GM12878 (cell line): Measurements from ENCODE around the gene POLE3. TPM values are rescaled to one million over a fixed set of nuclear protein-coding genes. Genes with fewer than 3 reads are reported as not detected.

Source experiments
- ATAC-seq: fragments of 200-7000 bp; cut with Tn5 transposase; 3 replicates; pipeline ENCODE4 v1.9.1; 2020; ENCODE audit warnings: mild to moderate bottlenecking, moderate library complexity
- BruUV-seq: library from RNA; stranded (reverse); fragments of 400-500 nt; replicated peaks from 2 replicates; lab custom pipeline; 2021; lab: Mats Ljungman, UMichigan
- CTCF ChIA-PET: fragments of 300-600 bp; sonication (Branson Sonifier 250); formaldehyde crosslinking; extraction: SDS; loops from one replicate; lab custom pipeline; 2021; ENCODE audit warnings: inconsistent platforms; lab: Yijun Ruan, JAX
- POLR2A ChIA-PET: fragments of 350-600 bp; formaldehyde crosslinking; extraction: SDS; loops from one replicate; lab custom pipeline; 2021; ENCODE audit warnings: inconsistent platforms; lab: Charles Lee
- RAD21 ChIA-PET: fragments of 300-600 bp; sonication (Branson Sonifier 250); formaldehyde crosslinking; loops from one replicate; lab custom pipeline; 2023; ENCODE audit warnings: antibody characterized with exemption; ENCODE audit not compliant: unreplicated experiment; lab: Charles Lee
- SMC1A ChIA-PET: fragments of 300-600 bp; sonication (Branson Sonifier 250); formaldehyde crosslinking; loops from one replicate; lab custom pipeline; 2023; ENCODE audit not compliant: unreplicated experiment, uncharacterized antibody; lab: Charles Lee
- DNase-seq: peaks from one replicate; pipeline ENCODE4 v3.0.0-alpha.2; 2011; ENCODE audit warnings: low read depth, low spot score
- FAIRE-seq: peaks from 3 replicates; lab custom pipeline; 2011; peaks lifted over from hg19 to GRCh38; lab: Jason Lieb, UNC
- H2AFZ ChIP-seq: 2 replicates; pipeline ENCODE4 v1.6.0; 2011; ENCODE audit warnings: low read depth, low read length, control low read depth; ENCODE audit not compliant: control insufficient read depth
- H3K27ac ChIP-seq: 2 replicates; pipeline ENCODE4 v1.5.1; 2011; ENCODE audit warnings: control low read depth; ENCODE audit not compliant: control insufficient read depth, insufficient read depth
- H3K27me3 ChIP-seq, 2 experiments: replicated peaks in 1 of 2; 2 replicates each; pipeline versions ENCODE4 v1.6.0 to v1.6.1; 2011; ENCODE audit warnings: low read length in 1 of 2; ENCODE audit not compliant: control insufficient read depth in 2 of 2, insufficient read depth in 2 of 2
- H3K36me3 ChIP-seq, 2 experiments: 2 replicates each; pipeline ENCODE4 v1.5.1; 2011; ENCODE audit warnings: low read length in 1 of 2; ENCODE audit not compliant: control insufficient read depth in 2 of 2, insufficient read depth in 2 of 2
- H3K4me1 ChIP-seq: 2 replicates; pipeline ENCODE4 v1.6.1; 2011; ENCODE audit warnings: mild to moderate bottlenecking, low read length, moderate library complexity, mixed read lengths; ENCODE audit not compliant: control insufficient read depth, insufficient read depth
- H3K4me2 ChIP-seq: 2 replicates; pipeline ENCODE4 v1.6.0; 2011; ENCODE audit warnings: control low read depth; ENCODE audit not compliant: control insufficient read depth, insufficient read depth
- H3K4me3 ChIP-seq: fragments of 200-600 bp; sonication (generic); 2 replicates; pipeline ENCODE4 v1.5.1; 2016
- H3K79me2 ChIP-seq: 2 replicates; pipeline ENCODE4 v1.6.0; 2011; ENCODE audit warnings: low read length; ENCODE audit not compliant: control insufficient read depth, insufficient read depth
- H3K9ac ChIP-seq: 2 replicates; pipeline ENCODE4 v1.8.0; 2011; ENCODE audit warnings: low read length, control low read depth, mixed read lengths; ENCODE audit not compliant: control insufficient read depth, insufficient read depth
- H3K9me3 ChIP-seq: replicated peaks from 3 replicates; pipeline ENCODE4 v1.5.1; 2011; ENCODE audit warnings: mild to moderate bottlenecking, low read length; ENCODE audit not compliant: control insufficient read depth, insufficient read depth
- H4K20me1 ChIP-seq: 2 replicates; pipeline ENCODE4 v1.6.0; 2011; ENCODE audit not compliant: control insufficient read depth, insufficient read depth
- EED ChIP-seq: sonication (generic); IDR thresholded peaks from 2 replicates; pipeline ENCODE4 v1.6.1; 2016; ENCODE audit warnings: antibody characterized with exemption, low read depth
- LARP7 ChIP-seq: fragments of 450-650 bp; IDR thresholded peaks from 2 replicates; pipeline ENCODE4 v1.6.1; 2017; ENCODE audit warnings: mild to moderate bottlenecking
- RAD51 ChIP-seq: fragments of 450-650 bp; IDR thresholded peaks from 2 replicates; pipeline ENCODE4 v1.6.1; 2016; ENCODE audit warnings: moderate library complexity, mild to moderate bottlenecking, inconsistent platforms
- RELA ChIP-seq: fragments of 450-650 bp; IDR thresholded peaks from 2 replicates; pipeline ENCODE4 v1.8.0; 2014; ENCODE audit warnings: borderline replicate concordance; ENCODE audit not compliant: partially characterized antibody
- SMAD1 ChIP-seq: fragments of 450-650 bp; IDR thresholded peaks from 2 replicates; pipeline ENCODE4 v1.6.1; 2018; ENCODE audit warnings: mild to moderate bottlenecking, low read depth; ENCODE audit not compliant: partially characterized antibody
- SMAD5 ChIP-seq: IDR thresholded peaks from 2 replicates; pipeline ENCODE4 v1.6.1; 2016; ENCODE audit warnings: antibody characterized with exemption, low read depth
- ZBED1 ChIP-seq: IDR thresholded peaks from 2 replicates; pipeline ENCODE4 v1.6.1; 2016; ENCODE audit warnings: borderline replicate concordance
- ZNF217 ChIP-seq: fragments of 450-650 bp; IDR thresholded peaks from 2 replicates; pipeline ENCODE4 v1.6.1; 2017; ENCODE audit warnings: antibody characterized with exemption, mild to moderate bottlenecking
- ZNF384 ChIP-seq: IDR thresholded peaks from 2 replicates; pipeline ENCODE4 v1.6.1; 2012; ENCODE audit warnings: low read depth, mild to moderate bottlenecking, low read length, improper control_type of control experiment, borderline replicate concordance
- ZNF622 ChIP-seq: fragments of 450-650 bp; IDR thresholded peaks from 2 replicates; pipeline ENCODE4 v1.6.1; 2017; ENCODE audit warnings: mild to moderate bottlenecking, inconsistent platforms
- WGBS: methylation state at CpG from one replicate; pipeline ENCODE4 v1.1.6; 2016; ENCODE audit warnings: low lambda C conversion rate; ENCODE audit not compliant: insufficient replicate concordance, insufficient coverage; ENCODE audit errors: missing lambda C conversion rate; 5-methylcytosine and 5-hydroxymethylcytosine counted together
- in situ Hi-C: fragments of 300-500 bp; cut with MboI; formaldehyde crosslinking; loops from 9 replicates; pipeline ENCODE4 v1.14.3; 2018; ENCODE audit warnings: mixed read lengths
- intact Hi-C: fragments of 100-400 bp; cut with micrococcal nuclease; formaldehyde crosslinking; loops from one replicate; pipeline ENCODE4 v1.14.2; 2022; ENCODE audit not compliant: unreplicated experiment
- polyA plus RNA-seq, 11 experiments: library from polyadenylated mRNA; depleted of rRNA in 4 of 11; unstranded in 6 of 11; stranded (reverse) in 5 of 11; fragments of >200 nt; fragmentation: Nextera tagmentation in 4 of 11; fragmentation: Illumina TruSeq in 1 of 11; extraction: Ambion mirVana in 4 of 11; extraction: Trizol in 1 of 11; gene quantifications; 1 replicate in 1 of 11; 2 replicates in 10 of 11; pipeline versions ENCODE4 v1.2.1 to v1.2.3, GENCODE V29; 2011 to 2016; ENCODE audit warnings: inconsistent platforms in 2 of 11, missing spikeins in 2 of 11, low read depth in 1 of 11
- total RNA-seq, 4 experiments: library from RNA; depleted of rRNA in 3 of 4; stranded (reverse); fragments of >200 nt in 3 of 4; fragmentation: Illumina TruSeq in 1 of 4; extraction: Trizol in 1 of 4; gene quantifications; 2 replicates each; pipeline versions ENCODE4 v1.2.1 to v1.2.3, GENCODE V29; 2013 to 2021
- TF ChIP-seq, protein P1 (sequence below): IDR thresholded peaks from 2 replicates; pipeline ENCODE4 v1.6.1; 2012; ENCODE audit warnings: improper control_type of control experiment, low read depth, low read length; ENCODE audit not compliant: insufficient replicate concordance
- TF ChIP-seq, protein P2 (sequence below): fragments of 450-650 bp; IDR thresholded peaks from 2 replicates; pipeline ENCODE4 v1.6.1; 2017; ENCODE audit warnings: mild to moderate bottlenecking, moderate library complexity
- TF ChIP-seq, protein P3 (sequence below): IDR thresholded peaks from 2 replicates; pipeline ENCODE4 v1.6.1; 2011; ENCODE audit warnings: low read depth, low read length, improper control_type of control experiment, borderline replicate concordance
- TF ChIP-seq, protein P4 (sequence below): fragments of 450-650 bp; IDR thresholded peaks from 2 replicates; pipeline ENCODE4 v1.6.1; 2017; ENCODE audit warnings: low read depth, mild to moderate bottlenecking, moderate library complexity

The POLE3 gene
- total and polyA plus RNA-seq, 10 of the 15 experiments (the other 5 are each of a cell fraction or from before 2014, with no cell fraction given), result 40.8 to 116 (median 80.2) TPM

DNA sequence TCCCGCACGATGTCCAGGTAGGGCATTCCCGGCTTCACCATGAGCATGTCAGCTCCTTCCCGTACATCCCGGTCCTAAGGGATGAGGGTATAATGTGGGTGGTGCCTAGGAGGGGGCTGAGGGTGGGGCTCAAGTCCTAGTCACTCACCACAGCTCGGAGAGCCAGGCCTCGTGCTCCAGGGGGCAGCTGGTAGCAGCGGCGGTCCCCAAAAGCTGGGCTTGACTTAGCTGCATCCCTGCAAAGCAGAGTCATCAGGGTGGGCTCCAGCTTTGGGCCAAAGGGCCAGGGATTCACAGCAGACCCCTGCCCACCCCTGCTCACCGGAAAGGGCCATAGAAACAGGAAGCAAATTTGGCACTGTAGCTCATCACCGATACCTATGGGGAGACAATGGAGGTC lies 21.0 kb downstream of the POLE3 start:
- RAD21 ChIA-PET, result no interaction called here
- no peak overlapping the region for H3K27ac ChIP-seq
- intact Hi-C loops (no loop called here), in situ Hi-C loops (no loop called here)
- FAIRE-seq, result no peak
- no peak for ATAC-seq
- H3K4me1 ChIP-seq, result no peaks in the 10 kb centered on the region
- H3K27me3 ChIP-seq, result no peaks in the 10 kb centered on the region
- CTCF ChIA-PET, result no interaction called here
- no peak overlapping the region for H2AFZ ChIP-seq
- SMC1A ChIA-PET, result no interaction called here
- no peaks in the 10 kb centered on the region; the same call in 1 of the 2 replicates for H4K20me1 ChIP-seq
- H3K4me3 ChIP-seq, result no peak overlapping the region
- peaks cover 0 to 10% of the 10 kb centered on the region in 2 experiments; a peak in 3 of 4 replicates for H3K36me3 ChIP-seq
- no peaks in the 10 kb centered on the region for H3K79me2 ChIP-seq
- WGBS, result 98% methylated on average over 11 of the region's 11 CpGs
- no peak overlapping the region for H3K4me2 ChIP-seq
- no peak for DNase-seq
- POLR2A ChIA-PET, result no interaction called here
- no peaks in the 10 kb centered on the region for H3K9me3 ChIP-seq
- no TSS peak for BruUV-seq
- H3K9ac ChIP-seq, result no peak overlapping the region
- TF ChIP-seq LARP7 (no peak), EED (no peak), RAD51 (no peak), SMAD5 (no peak), ZNF622 (no peak), RELA (no peak), ZNF217 (no peak), SMAD1 (no peak), ZNF384 (no peak), ZBED1 (no peak)
- TF ChIP-seq, protein P1, sequence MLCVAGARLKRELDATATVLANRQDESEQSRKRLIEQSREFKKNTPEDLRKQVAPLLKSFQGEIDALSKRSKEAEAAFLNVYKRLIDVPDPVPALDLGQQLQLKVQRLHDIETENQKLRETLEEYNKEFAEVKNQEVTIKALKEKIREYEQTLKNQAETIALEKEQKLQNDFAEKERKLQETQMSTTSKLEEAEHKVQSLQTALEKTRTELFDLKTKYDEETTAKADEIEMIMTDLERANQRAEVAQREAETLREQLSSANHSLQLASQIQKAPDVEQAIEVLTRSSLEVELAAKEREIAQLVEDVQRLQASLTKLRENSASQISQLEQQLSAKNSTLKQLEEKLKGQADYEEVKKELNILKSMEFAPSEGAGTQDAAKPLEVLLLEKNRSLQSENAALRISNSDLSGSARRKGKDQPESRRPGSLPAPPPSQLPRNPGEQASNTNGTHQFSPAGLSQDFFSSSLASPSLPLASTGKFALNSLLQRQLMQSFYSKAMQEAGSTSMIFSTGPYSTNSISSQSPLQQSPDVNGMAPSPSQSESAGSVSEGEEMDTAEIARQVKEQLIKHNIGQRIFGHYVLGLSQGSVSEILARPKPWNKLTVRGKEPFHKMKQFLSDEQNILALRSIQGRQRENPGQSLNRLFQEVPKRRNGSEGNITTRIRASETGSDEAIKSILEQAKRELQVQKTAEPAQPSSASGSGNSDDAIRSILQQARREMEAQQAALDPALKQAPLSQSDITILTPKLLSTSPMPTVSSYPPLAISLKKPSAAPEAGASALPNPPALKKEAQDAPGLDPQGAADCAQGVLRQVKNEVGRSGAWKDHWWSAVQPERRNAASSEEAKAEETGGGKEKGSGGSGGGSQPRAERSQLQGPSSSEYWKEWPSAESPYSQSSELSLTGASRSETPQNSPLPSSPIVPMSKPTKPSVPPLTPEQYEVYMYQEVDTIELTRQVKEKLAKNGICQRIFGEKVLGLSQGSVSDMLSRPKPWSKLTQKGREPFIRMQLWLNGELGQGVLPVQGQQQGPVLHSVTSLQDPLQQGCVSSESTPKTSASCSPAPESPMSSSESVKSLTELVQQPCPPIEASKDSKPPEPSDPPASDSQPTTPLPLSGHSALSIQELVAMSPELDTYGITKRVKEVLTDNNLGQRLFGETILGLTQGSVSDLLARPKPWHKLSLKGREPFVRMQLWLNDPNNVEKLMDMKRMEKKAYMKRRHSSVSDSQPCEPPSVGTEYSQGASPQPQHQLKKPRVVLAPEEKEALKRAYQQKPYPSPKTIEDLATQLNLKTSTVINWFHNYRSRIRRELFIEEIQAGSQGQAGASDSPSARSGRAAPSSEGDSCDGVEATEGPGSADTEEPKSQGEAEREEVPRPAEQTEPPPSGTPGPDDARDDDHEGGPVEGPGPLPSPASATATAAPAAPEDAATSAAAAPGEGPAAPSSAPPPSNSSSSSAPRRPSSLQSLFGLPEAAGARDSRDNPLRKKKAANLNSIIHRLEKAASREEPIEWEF, result no peak
- TF ChIP-seq, protein P2, sequence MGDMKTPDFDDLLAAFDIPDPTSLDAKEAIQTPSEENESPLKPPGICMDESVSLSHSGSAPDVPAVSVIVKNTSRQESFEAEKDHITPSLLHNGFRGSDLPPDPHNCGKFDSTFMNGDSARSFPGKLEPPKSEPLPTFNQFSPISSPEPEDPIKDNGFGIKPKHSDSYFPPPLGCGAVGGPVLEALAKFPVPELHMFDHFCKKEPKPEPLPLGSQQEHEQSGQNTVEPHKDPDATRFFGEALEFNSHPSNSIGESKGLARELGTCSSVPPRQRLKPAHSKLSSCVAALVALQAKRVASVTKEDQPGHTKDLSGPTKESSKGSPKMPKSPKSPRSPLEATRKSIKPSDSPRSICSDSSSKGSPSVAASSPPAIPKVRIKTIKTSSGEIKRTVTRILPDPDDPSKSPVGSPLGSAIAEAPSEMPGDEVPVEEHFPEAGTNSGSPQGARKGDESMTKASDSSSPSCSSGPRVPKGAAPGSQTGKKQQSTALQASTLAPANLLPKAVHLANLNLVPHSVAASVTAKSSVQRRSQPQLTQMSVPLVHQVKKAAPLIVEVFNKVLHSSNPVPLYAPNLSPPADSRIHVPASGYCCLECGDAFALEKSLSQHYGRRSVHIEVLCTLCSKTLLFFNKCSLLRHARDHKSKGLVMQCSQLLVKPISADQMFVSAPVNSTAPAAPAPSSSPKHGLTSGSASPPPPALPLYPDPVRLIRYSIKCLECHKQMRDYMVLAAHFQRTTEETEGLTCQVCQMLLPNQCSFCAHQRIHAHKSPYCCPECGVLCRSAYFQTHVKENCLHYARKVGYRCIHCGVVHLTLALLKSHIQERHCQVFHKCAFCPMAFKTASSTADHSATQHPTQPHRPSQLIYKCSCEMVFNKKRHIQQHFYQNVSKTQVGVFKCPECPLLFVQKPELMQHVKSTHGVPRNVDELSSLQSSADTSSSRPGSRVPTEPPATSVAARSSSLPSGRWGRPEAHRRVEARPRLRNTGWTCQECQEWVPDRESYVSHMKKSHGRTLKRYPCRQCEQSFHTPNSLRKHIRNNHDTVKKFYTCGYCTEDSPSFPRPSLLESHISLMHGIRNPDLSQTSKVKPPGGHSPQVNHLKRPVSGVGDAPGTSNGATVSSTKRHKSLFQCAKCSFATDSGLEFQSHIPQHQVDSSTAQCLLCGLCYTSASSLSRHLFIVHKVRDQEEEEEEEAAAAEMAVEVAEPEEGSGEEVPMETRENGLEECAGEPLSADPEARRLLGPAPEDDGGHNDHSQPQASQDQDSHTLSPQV, result no peak
- TF ChIP-seq, protein P3, sequence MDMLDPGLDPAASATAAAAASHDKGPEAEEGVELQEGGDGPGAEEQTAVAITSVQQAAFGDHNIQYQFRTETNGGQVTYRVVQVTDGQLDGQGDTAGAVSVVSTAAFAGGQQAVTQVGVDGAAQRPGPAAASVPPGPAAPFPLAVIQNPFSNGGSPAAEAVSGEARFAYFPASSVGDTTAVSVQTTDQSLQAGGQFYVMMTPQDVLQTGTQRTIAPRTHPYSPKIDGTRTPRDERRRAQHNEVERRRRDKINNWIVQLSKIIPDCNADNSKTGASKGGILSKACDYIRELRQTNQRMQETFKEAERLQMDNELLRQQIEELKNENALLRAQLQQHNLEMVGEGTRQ, result no peak
- TF ChIP-seq, protein P4, sequence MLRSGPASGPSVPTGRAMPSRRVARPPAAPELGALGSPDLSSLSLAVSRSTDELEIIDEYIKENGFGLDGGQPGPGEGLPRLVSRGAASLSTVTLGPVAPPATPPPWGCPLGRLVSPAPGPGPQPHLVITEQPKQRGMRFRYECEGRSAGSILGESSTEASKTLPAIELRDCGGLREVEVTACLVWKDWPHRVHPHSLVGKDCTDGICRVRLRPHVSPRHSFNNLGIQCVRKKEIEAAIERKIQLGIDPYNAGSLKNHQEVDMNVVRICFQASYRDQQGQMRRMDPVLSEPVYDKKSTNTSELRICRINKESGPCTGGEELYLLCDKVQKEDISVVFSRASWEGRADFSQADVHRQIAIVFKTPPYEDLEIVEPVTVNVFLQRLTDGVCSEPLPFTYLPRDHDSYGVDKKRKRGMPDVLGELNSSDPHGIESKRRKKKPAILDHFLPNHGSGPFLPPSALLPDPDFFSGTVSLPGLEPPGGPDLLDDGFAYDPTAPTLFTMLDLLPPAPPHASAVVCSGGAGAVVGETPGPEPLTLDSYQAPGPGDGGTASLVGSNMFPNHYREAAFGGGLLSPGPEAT, result no peak
